Epithelial cell of esophagus (primary cell): ENCODE measurements around the gene SLC39A11.
A peak's percentile ranks its signal among the peaks of the same experiment; 100 is the strongest.
"Not testable (repeated sequence)": the region's sequence is repeated elsewhere in the genome, so short reads cannot be mapped to it uniquely, and the experiment has no call there.

Source experiments
- DNase-seq: peaks from one replicate; pipeline ENCODE4 v3.0.0; 2010; ENCODE audit warnings: low read depth
- H3K4me3 ChIP-seq: 2 replicates; pipeline ENCODE4 v1.5.1; 2011; ENCODE audit warnings: mild to moderate bottlenecking, low read length, control low read depth
- CTCF ChIP-seq: IDR thresholded peaks from 2 replicates; pipeline ENCODE4 v1.5.1; 2011; ENCODE audit warnings: low read depth, mild to moderate bottlenecking, low read length, control low read depth, inconsistent platforms; ENCODE audit not compliant: insufficient read depth; ENCODE audit errors: missing control alignments

The SLC39A11 gene

GRCh38 chr17:72900654-72900971 lies 191.9 kb downstream of the SLC39A11 start:
- DNase-seq = no peak
- H3K4me3 ChIP-seq = no peak overlapping the region
- TF ChIP-seq CTCF = no peak

- no peak for DNase-seq
- H3K4me3 ChIP-seq = no peak overlapping the region
- no peak for TF ChIP-seq CTCF
These were observed 193.8 kb downstream of the SLC39A11 start for GRCh38 chr17:72898725-72899124.

- DNase-seq = not testable (repeated sequence)
These were observed 196.2 kb downstream of the SLC39A11 start for GRCh38 chr17:72896288-72896687.

GRCh38 chr17:72891627-72892026 lies 200.9 kb downstream of the SLC39A11 start:
- no peak for DNase-seq
- TF ChIP-seq CTCF = no peak
- H3K4me3 ChIP-seq = no peak overlapping the region

More at GRCh38 chr17:72896288-72896687, 196.2 kb downstream of the SLC39A11 start:
- H3K4me3 ChIP-seq = not testable (repeated sequence)

- H3K4me3 ChIP-seq = no peak overlapping the region
- DNase-seq = peak; percentile 2
- no peak for TF ChIP-seq CTCF
These were observed 201.8 kb downstream of the SLC39A11 start for GRCh38 chr17:72890711-72891110.

GRCh38 chr17:72887917-72888316 lies 204.6 kb downstream of the SLC39A11 start:
- no peak overlapping the region for H3K4me3 ChIP-seq
- no peak for TF ChIP-seq CTCF
- no peak for DNase-seq

- no peak overlapping the region for H3K4me3 ChIP-seq
- DNase-seq = no peak
- no peak for TF ChIP-seq CTCF
These were observed 205.2 kb downstream of the SLC39A11 start for GRCh38 chr17:72887322-72887721.

GRCh38 chr17:72886622-72887021 lies 205.9 kb downstream of the SLC39A11 start:
- H3K4me3 ChIP-seq = no peak overlapping the region
- DNase-seq = no peak
- TF ChIP-seq CTCF = no peak
